Endothelial cell of umbilical vein (primary cell): ENCODE results near the gene PPP3CA. TPM values are rescaled to one million over a fixed set of nuclear protein-coding genes. Genes with fewer than 3 reads are reported as not detected.

Experiments used
- BruUV-seq: library from RNA; stranded (reverse); fragments of 400-500 nt; replicated peaks from 2 replicates; lab custom pipeline; 2021; lab: Mats Ljungman, UMichigan
- CTCF ChIA-PET: fragments of 300-600, 350-600 bp; sonication (Branson Sonifier 250); formaldehyde crosslinking; loops from one replicate; lab custom pipeline; 2021; ENCODE audit warnings: antibody characterized with exemption, inconsistent platforms; lab: Charles Lee
- POLR2A ChIA-PET: fragments of 300-600, 350-600 bp; sonication (Branson Sonifier 250); formaldehyde crosslinking; loops from one replicate; lab custom pipeline; 2021; ENCODE audit warnings: antibody characterized with exemption, inconsistent platforms; lab: Charles Lee
- DNase-seq: peaks from one replicate; pipeline ENCODE4 v3.0.0-alpha.2; 2011; ENCODE audit warnings: low read depth, low spot score
- FAIRE-seq: peaks from 2 replicates; lab custom pipeline; 2011; peaks lifted over from hg19 to GRCh38; lab: Jason Lieb, UNC
- H2AFZ ChIP-seq: 2 replicates; pipeline ENCODE4 v1.6.0; 2012; ENCODE audit warnings: low read depth, low read length, control low read depth, inconsistent platforms
- H3K27ac ChIP-seq: 2 replicates; pipeline ENCODE4 v1.5.1; 2011; ENCODE audit warnings: low read depth, mild to moderate bottlenecking, control low read depth, low read length, moderate library complexity; ENCODE audit not compliant: insufficient read depth
- H3K27me3 ChIP-seq, 2 experiments: 2 replicates each; pipeline versions ENCODE4 v1.6.0 to v1.6.1; 2011; ENCODE audit warnings: low read length in 2 of 2, mixed read lengths in 1 of 2; ENCODE audit not compliant: control insufficient read depth in 2 of 2, insufficient read depth in 2 of 2
- H3K36me3 ChIP-seq, 2 experiments: 2 replicates in 1 of 2; 3 replicates in 1 of 2; pipeline ENCODE4 v1.5.1; 2011; ENCODE audit warnings: low read length in 2 of 2, mild to moderate bottlenecking in 1 of 2, moderate library complexity in 1 of 2; ENCODE audit not compliant: control insufficient read depth in 2 of 2, insufficient read depth in 2 of 2; ENCODE audit errors: extremely low read depth in 1 of 2
- H3K4me1 ChIP-seq: 3 replicates; pipeline ENCODE4 v1.5.1; 2011; ENCODE audit warnings: mild to moderate bottlenecking, low read length; ENCODE audit not compliant: control insufficient read depth, insufficient read depth; ENCODE audit errors: extremely low read depth
- H3K4me2 ChIP-seq: 2 replicates; pipeline ENCODE4 v1.6.1; 2011; ENCODE audit warnings: low read length, control low read depth, mixed read lengths; ENCODE audit not compliant: insufficient read depth
- H3K4me3 ChIP-seq, 3 experiments: fragments of 200-600 bp in 1 of 3; sonication (generic), shearing (Covaris generic) in 1 of 3; replicated peaks in 1 of 3; 2 replicates each; pipeline ENCODE4 v1.5.1; 2011 to 2016; ENCODE audit warnings: control low read depth in 3 of 3, low read length in 3 of 3, mild to moderate bottlenecking in 2 of 3, inconsistent platforms in 1 of 3, low read depth in 1 of 3, moderate library complexity in 1 of 3; ENCODE audit not compliant: insufficient read depth in 1 of 3
- H3K79me2 ChIP-seq: 2 replicates; pipeline ENCODE4 v1.6.0; 2012; ENCODE audit warnings: low read length, inconsistent platforms; ENCODE audit not compliant: control insufficient read depth, insufficient read depth
- H3K9ac ChIP-seq: replicated peaks from 2 replicates; pipeline ENCODE3; 2011; ENCODE audit warnings: low read length, control low read depth; ENCODE audit not compliant: insufficient read depth; ENCODE audit errors: extremely low read depth
- H3K9me1 ChIP-seq: replicated peaks from 3 replicates; pipeline ENCODE4 v1.6.0; 2011; ENCODE audit warnings: mild to moderate bottlenecking, low read length; ENCODE audit not compliant: control insufficient read depth, insufficient read depth; ENCODE audit errors: extremely low read depth
- H3K9me3 ChIP-seq: replicated peaks from 2 replicates; pipeline ENCODE4 v1.5.1; 2012; ENCODE audit warnings: low read length, inconsistent platforms; ENCODE audit not compliant: control insufficient read depth, insufficient read depth
- H4K20me1 ChIP-seq: replicated peaks from 2 replicates; pipeline ENCODE3; 2011; ENCODE audit warnings: mild to moderate bottlenecking, low read length; ENCODE audit not compliant: control insufficient read depth, insufficient read depth; ENCODE audit errors: extremely low read depth
- EZH2 ChIP-seq: IDR thresholded peaks from 2 replicates; pipeline ENCODE4 v1.6.1; 2012; ENCODE audit warnings: borderline replicate concordance, low read depth, mild to moderate bottlenecking, moderate library complexity, low read length, inconsistent platforms; ENCODE audit not compliant: severe bottlenecking
- FOS ChIP-seq: IDR thresholded peaks from 2 replicates; pipeline ENCODE4 v1.6.1; 2011; ENCODE audit warnings: mild to moderate bottlenecking, low read length, moderate library complexity, borderline replicate concordance; ENCODE audit not compliant: insufficient read depth
- GATA2 ChIP-seq: IDR thresholded peaks from 2 replicates; pipeline ENCODE4 v1.7.0; 2011; ENCODE audit warnings: low read depth, mild to moderate bottlenecking, moderate library complexity, mixed read lengths, low read length; ENCODE audit not compliant: insufficient read length, insufficient read depth
- JUN ChIP-seq: IDR thresholded peaks from 2 replicates; pipeline ENCODE4 v1.6.1; 2011; ENCODE audit warnings: borderline replicate concordance, low read depth; ENCODE audit not compliant: insufficient read length, insufficient read depth
- MYC ChIP-seq: IDR thresholded peaks from one replicate; pipeline ENCODE4 v1.6.1; 2011; ENCODE audit warnings: mild to moderate bottlenecking, low read depth, low read length
- POLR2A ChIP-seq: IDR thresholded peaks from 2 replicates; pipeline ENCODE4 v1.6.1; 2012; ENCODE audit warnings: low read depth, mild to moderate bottlenecking, control low read depth, low read length
- POLR2AphosphoS5 ChIP-seq: IDR thresholded peaks from 2 replicates; pipeline ENCODE4 v1.6.1; 2012; ENCODE audit warnings: low read depth, mild to moderate bottlenecking, control low read depth, low read length, moderate library complexity; ENCODE audit not compliant: insufficient read depth
- dilution Hi-C: fragments of 300-500 bp; cut with MboI; formaldehyde crosslinking; loops from one replicate; pipeline ENCODE4 v1.15.0; 2019; ENCODE audit warnings: low sequenced_read_pairs; ENCODE audit not compliant: extremely low pct_ligation_motif_present
- intact Hi-C: fragments of 100-400 bp; cut with micrococcal nuclease; formaldehyde crosslinking; loops from one replicate; pipeline ENCODE4 v1.10.0; 2022
- polyA plus RNA-seq, 4 experiments: library from polyadenylated mRNA; depleted of rRNA in 3 of 4; stranded (reverse) in 3 of 4; unstranded in 1 of 4; fragments of >200 nt; gene quantifications; 2 replicates each; pipeline versions ENCODE4 v1.2.1 to v1.2.3, GENCODE V29; 2011 to 2012; ENCODE audit warnings: missing spikeins in 1 of 4
- total RNA-seq: library from RNA; stranded (reverse); gene quantifications from 2 replicates; pipeline ENCODE4 v1.2.3, GENCODE V29; 2021
- TF ChIP-seq, protein P1 (sequence below), 2 donors: IDR thresholded peaks; 1 replicate in 1 of 2; 2 replicates in 1 of 2; pipeline ENCODE4 v1.5.1; 2011; ENCODE audit warnings: low read length in 2 of 2, mild to moderate bottlenecking in 2 of 2, moderate library complexity in 2 of 2, control low read depth in 1 of 2, inconsistent platforms in 1 of 2, low read depth in 1 of 2; ENCODE audit not compliant: insufficient read depth in 1 of 2; ENCODE audit errors: extremely low read depth in 1 of 2
- TF ChIP-seq, protein P2 (sequence below): IDR thresholded peaks from 2 replicates; pipeline ENCODE4 v1.6.1; 2011; ENCODE audit not compliant: insufficient read depth, insufficient read length

PPP3CA gene
- total and polyA plus RNA-seq, 2 donors (not counting 3 experiments of a cell fraction or from before 2014, with no cell fraction given), result 7.0 to 43.3 TPM

DNA sequence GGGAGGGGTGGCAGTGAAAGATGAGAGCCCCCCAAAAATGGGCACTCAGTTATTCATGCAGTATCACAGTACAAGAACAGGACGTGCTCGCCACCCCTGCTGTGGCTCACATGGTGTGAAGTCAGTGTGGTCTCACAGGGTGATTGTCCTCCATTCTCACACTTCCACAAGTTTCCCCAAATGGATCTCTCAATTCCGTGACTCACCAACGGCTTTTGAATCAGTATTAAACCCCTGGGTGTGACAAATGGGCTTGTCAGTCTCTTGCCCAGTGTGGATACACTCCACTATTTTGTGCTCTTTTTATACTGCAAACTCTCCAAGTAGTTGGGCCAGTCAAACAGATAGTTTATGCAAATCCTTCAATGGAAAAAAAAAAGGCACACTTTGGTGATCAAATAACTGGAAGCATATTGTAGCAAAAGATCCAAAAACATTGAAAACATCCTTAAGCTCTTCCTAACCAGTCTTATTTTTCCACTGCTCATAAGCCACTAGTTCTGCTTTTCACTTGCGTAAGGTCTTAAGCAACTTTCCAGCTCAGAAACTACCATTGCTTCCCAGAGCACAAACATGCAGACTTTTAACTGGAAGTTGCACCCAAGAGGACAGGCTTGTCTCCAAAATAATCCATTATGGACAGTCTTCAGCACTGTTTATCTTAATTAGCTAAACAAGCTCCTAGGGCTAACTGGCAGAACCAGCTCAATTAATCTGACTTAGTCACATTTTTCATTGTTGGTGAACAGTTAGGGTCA lies 365.7 kb downstream of the PPP3CA start:
- H2AFZ ChIP-seq, result no peak overlapping the region
- BruUV-seq, result no TSS peak
- H3K27ac ChIP-seq, result no peak overlapping the region
- H3K9me3 ChIP-seq, result no peaks in the 10 kb centered on the region
- DNase-seq (no peak), FAIRE-seq (peak; percentile 55)
- H3K4me3 ChIP-seq, result no peak overlapping the region
- H3K36me3 ChIP-seq, result no peaks in the 10 kb centered on the region
- H3K4me2 ChIP-seq, result no peak overlapping the region
- H3K27me3 ChIP-seq, result no peaks in the 10 kb centered on the region
- intact Hi-C loops (no loop called here), dilution Hi-C loops (no loop called here)
- POLR2A ChIA-PET, result no interaction called here
- no peaks in the 10 kb centered on the region for H3K9me1 ChIP-seq
- CTCF ChIA-PET, result interaction anchor here (1.0 kb wide), 1 partner anchor 22 kb away, joined by 3 read pairs; no protein-coding TSS in a partner anchor
- H3K79me2 ChIP-seq, result no peaks in the 10 kb centered on the region
- TF ChIP-seq GATA2 (no peak), POLR2A (no peak), POLR2AphosphoS5 (no peak), EZH2 (no peak), FOS (no peak), MYC (no peak), JUN (no peak)
- TF ChIP-seq, protein P1, sequence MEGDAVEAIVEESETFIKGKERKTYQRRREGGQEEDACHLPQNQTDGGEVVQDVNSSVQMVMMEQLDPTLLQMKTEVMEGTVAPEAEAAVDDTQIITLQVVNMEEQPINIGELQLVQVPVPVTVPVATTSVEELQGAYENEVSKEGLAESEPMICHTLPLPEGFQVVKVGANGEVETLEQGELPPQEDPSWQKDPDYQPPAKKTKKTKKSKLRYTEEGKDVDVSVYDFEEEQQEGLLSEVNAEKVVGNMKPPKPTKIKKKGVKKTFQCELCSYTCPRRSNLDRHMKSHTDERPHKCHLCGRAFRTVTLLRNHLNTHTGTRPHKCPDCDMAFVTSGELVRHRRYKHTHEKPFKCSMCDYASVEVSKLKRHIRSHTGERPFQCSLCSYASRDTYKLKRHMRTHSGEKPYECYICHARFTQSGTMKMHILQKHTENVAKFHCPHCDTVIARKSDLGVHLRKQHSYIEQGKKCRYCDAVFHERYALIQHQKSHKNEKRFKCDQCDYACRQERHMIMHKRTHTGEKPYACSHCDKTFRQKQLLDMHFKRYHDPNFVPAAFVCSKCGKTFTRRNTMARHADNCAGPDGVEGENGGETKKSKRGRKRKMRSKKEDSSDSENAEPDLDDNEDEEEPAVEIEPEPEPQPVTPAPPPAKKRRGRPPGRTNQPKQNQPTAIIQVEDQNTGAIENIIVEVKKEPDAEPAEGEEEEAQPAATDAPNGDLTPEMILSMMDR (IDR thresholded peaks at IDR 0.05; ENCODE audit: extremely low read depth in 1 of 2, insufficient read depth in 1 of 2, low read depth in 1 of 2, low read length in 2 of 2), result no peak
- TF ChIP-seq, protein P2, sequence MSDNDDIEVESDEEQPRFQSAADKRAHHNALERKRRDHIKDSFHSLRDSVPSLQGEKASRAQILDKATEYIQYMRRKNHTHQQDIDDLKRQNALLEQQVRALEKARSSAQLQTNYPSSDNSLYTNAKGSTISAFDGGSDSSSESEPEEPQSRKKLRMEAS, result no peak
- H3K9ac ChIP-seq, result no peak overlapping the region
- H4K20me1 ChIP-seq, result no peaks in the 10 kb centered on the region
- H3K4me1 ChIP-seq, result no peaks in the 10 kb centered on the region
